ENCODE measurements around the gene ICOSLG. TPM values are rescaled to one million over a fixed set of nuclear protein-coding genes. Genes with fewer than 3 reads are reported as not detected.
"Not testable (repeated sequence)": the region's sequence is repeated elsewhere in the genome, so short reads cannot be mapped to it uniquely, and the experiment has no call there.

The ICOSLG gene
- total RNA-seq, 1 donor from 2014 or later: 26.4 TPM

DNA sequence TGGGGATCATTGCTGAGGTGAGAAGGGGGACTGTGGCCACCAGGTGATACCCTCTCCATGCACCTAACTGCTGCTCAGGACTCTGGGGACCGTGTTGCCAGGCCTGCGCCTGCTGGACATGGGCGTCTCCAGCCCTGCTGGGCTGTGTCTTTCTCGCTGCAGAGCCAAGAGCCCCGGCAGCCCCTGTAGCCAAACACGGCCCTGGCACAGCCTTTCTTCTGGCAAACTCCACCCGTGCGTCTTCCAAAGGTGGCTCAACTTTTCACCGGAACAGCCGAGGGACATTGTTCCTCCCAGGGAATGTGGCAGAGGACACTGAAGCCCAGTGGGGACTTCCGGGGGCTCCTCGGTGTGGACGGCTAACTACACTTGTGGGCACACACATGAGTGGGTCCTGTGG is 12.6 kb downstream of the ICOSLG start:
- DNase-seq (ENCODE audit: extremely low read depth, low read depth, low spot score): not testable (repeated sequence)

- not testable (repeated sequence) for DNase-seq (ENCODE audit: extremely low read depth, low read depth, low spot score)
These were observed 13.1 kb downstream of the ICOSLG start for GRCh38 chr21:44227614-44228013.

- DNase-seq (ENCODE audit: extremely low read depth, low read depth, low spot score): not testable (repeated sequence)
These were observed 15.1 kb downstream of the ICOSLG start for GRCh38 chr21:44225605-44226004.

DNA sequence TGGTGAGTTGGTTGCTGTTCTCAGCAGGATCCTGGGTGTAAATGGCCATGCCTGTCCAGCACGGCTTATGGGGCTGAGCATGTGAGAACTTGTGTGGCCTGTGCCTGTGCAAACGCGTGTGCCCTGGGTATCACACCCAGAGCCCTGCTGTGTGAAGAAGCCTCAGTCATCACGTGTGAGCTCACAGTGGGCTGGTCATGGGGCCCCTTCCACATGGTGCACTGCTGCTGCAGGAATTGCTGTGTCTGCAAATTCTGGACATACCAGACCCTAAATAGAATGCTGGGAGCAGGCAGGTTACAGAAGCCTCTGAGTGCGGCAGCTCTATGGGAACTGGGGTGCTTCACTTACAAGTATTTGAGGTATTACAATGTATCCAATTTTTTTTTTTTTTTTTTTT is 17.4 kb downstream of the ICOSLG start:
- not testable (repeated sequence) for DNase-seq (ENCODE audit: extremely low read depth, low read depth, low spot score)

DNA sequence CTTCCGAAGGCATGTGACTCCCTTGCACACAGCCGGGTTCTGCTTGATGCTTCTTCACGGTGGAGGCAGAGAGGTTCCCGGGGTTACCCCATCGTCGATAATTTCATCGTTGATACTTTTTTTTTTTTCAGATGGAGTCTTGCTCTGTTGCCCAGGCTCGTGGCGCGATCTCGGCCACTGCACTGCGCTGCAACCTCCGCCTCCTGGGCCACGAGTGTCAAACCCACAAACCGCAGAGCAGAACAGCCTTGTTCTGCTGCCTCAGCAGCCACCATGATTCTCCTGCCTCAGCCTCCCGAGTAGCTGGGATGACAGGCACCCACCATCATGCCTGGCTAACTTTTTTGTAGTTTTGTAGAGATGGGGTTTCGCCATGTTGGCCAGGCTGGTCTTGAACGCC is 20.1 kb downstream of the ICOSLG start:
- DNase-seq (ENCODE audit: extremely low read depth, low read depth, low spot score): not testable (repeated sequence)

GRCh38 chr21:44218461-44218860 is 22.3 kb downstream of the ICOSLG start:
- DNase-seq (ENCODE audit: extremely low read depth, low read depth, low spot score): not testable (repeated sequence)

DNA sequence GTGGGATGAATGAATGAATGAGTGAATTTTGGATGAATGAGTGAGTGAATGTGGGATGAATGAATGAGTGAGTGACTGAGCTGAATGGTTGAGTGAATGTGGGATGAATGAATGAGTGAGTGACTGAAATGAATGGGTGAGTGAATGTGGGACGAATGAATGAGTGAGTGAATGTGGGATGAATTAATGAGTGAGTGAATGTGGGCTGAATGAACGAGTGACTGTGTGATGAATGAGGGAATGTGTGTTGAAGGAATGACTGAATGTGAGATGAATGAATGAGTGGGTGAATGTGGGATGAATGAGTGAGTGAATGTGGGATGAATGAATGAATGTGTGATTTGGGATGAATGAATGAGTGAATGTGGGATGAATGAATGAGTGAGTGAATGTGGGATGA is 28.8 kb downstream of the ICOSLG start:
- DNase-seq (ENCODE audit: extremely low read depth, low read depth, low spot score): not testable (repeated sequence)

DNA sequence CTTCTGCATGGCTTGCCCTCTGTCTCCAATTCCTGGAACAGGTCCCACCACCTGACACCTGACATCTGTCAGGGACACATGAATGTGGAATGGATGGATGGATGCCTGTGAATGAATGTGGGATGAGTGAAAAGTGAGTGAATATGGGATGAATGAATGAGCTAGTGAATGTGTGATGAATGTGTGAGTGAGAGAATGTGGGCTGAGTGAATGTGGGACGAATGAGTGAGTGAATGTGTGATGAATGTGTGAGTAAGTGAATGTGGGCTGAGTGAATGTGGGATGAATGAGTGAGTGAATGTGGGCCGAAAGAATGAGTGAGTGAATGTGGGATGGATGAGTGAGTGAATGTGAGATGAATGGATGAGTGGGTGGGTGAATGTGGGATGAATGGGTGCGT is 29.2 kb downstream of the ICOSLG start:
- DNase-seq (ENCODE audit: extremely low read depth, low read depth, low spot score): not testable (repeated sequence)

DNA sequence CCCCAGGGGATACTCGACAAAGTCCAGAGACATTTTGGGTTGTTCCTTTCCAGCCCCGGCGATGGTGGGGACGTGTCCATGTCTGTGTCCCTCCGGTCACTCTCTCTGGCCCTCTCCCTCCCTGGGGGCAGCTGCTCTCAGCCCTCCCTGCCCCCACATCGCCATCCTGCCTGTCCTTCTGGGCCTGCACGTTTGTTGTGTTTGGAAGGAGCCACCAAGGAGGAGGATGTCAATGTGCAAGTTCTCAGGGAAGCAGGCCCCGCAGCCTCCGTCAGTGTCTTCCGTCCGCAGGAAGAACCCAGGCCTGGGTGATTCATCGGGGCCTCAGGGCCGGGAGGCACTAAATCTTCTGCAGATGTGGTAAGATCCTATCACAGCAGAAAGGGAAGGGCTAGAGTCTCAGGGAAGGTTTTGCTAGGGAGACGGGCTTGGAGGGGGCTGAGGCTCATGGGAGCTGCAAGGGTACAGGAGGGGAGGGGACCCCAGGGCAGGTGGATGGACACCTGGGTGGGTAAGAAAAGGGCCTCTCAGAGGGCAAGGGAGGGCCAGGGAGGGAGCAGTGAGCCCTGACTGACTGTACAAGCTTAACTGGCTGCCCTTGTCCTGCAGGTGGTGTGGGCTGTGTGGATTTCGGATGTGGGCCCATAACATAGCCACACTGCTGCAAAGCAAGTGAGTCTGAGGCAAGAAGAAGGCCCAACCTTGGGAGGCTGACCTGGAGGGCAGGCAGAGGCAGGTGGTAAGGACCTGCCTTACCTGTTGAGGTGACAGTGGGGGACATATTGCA is 32.7 kb downstream of the ICOSLG start:
- DNase-seq (ENCODE audit: extremely low read depth, low read depth, low spot score): not testable (repeated sequence)

DNA sequence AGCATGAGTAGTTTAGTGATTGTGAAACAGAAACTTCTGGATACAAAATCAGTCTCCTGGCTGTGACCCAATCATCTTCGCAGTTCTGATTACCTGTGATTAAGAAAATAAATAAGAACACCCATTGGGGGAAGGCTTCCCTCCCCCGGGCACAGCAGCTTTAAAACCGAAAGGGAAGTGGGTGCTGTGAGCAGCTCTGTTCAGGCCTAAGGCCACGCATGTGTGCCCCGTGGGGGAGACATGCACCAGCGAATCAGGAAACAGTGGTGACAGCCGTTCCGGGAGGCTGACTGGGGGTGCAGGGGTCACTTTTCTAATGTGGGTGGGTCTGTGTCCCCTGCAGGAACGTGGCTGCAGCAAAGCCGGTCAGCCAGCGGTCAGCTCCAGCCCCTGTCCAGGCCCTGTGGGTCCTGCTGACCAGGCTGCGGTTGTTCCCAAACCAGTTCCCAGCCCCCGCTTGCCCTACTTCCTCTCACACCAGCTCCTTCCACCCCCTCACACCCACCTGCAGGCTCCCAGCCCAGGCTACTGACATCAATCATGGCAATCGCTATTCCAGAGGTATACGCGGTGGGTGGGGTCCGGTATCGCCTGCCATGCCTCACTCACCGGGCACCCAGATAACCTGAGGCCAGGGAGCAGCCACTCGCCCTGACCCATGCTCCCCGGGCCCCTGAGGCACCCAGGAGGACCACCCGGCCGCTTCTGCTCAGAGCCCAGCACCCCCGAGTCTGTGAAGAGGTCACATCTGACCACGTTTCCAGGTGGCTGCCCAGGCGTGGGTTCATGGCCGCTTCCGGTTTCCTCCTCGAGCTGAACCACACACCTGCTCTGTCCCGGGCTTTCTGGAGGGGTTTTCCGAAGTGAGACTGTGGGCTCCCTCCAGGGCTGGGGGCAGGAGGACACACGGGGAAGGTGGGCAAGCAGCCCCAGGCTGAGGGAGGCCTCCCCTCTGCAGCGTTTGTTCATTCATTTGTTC is 33.8 kb downstream of the ICOSLG start:
- not testable (repeated sequence) for DNase-seq (ENCODE audit: extremely low read depth, low read depth, low spot score)

GRCh38 chr21:44206187-44206586 is 34.6 kb downstream of the ICOSLG start:
- DNase-seq (ENCODE audit: extremely low read depth, low read depth, low spot score): not testable (repeated sequence)

GRCh38 chr21:44202590-44203299 is 38.0 kb downstream of the ICOSLG start:
- DNase-seq (ENCODE audit: extremely low read depth, low read depth, low spot score): not testable (repeated sequence)

GRCh38 chr21:44199997-44200396 is 40.7 kb downstream of the ICOSLG start:
- not testable (repeated sequence) for DNase-seq (ENCODE audit: extremely low read depth, low read depth, low spot score)

DNA sequence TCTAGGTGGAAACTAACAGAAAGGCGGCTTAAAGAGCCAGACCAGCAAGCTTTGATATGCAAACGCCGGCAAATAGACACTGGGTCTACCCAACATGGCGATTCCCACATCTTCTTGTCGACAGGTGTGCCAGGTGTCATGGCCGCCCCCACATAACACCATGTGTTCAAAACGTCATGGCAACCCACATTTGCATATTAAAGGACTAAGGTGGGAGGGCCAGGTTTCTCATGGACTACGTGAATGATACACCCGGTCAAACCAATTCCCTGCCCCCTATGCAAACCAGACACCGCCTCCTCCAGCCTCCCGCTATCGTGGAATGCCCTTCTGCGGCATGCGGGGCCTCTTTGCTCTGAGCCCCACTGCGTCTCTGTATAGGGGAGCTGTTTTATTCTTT is 41.3 kb downstream of the ICOSLG start:
- no peak for DNase-seq (ENCODE audit: extremely low read depth, low read depth, low spot score)

- DNase-seq (ENCODE audit: extremely low read depth, low read depth, low spot score): not testable (repeated sequence)
These were observed 43.6 kb downstream of the ICOSLG start for GRCh38 chr21:44197156-44197516.

DNA sequence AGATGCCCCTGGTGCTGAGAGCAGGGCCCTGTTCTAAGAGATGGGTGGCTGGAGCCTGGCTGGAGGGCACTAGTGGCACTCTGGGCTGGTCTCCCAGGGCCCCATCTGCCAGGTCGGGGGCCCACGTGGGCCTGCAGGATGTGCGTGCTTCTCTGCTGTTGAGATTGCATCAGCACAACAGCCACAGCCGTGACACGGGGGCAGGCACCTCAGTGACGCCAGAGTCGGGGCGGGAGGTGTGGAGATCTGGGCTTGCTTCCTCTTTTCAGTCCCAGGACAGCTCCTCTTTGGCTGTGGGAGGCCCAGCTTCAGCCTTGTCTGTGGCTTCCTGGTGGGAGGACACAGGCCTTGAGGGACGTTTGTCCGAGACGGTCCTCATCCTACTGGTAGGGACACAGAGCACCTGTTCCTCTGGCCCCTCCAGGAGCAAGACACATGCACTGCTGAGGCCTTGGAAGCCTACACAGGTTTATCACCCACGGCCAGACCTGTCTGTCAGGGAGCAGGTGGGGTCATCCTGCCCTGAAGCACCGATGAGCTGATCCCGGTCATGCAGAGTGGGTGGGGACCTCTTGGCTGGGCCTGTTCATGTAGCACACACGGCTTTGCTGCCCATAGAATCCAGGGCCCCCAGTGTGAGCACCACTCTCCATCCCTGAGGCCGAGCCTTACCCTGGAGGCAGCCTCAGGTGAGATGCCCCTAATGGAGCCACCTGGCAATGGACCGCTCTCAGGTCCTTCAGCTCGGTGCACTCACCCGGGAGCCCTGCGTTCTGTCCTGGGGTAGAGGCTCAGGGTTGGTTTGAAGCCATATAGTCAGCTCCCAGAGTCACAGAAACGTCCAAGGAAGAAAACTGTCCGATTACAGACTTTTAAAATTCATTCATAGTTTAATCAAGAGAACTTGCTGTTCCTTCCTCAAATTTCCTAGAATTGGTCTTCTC is 44.3 kb downstream of the ICOSLG start:
- not testable (repeated sequence) for DNase-seq (ENCODE audit: extremely low read depth, low read depth, low spot score)

- not testable (repeated sequence) for DNase-seq (ENCODE audit: extremely low read depth, low read depth, low spot score)
These were observed 45.9 kb downstream of the ICOSLG start for GRCh38 chr21:44194888-44195287.

GRCh38 chr21:44194451-44194850 is 46.3 kb downstream of the ICOSLG start:
- DNase-seq (ENCODE audit: extremely low read depth, low read depth, low spot score): not testable (repeated sequence)

DNA sequence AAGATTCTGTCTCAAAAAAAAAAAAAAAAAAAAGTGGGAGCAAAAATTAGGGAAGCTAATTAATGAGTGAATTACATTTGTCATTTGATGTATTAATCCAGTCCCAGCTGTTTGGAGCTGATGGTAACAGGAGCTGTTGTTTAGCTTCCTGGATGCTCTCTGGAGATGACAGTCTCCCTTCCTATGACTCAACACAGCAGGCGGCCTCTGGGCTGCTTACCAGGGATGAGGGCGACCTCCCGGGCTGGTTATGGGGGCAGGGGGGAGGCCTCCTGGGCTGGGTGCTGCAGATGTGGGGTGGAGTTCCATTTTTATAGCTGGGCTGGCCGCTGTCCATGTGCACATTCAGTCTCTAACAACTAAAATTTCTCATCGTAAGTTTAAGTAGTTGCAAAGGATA is 47.6 kb downstream of the ICOSLG start:
- not testable (repeated sequence) for DNase-seq (ENCODE audit: extremely low read depth, low read depth, low spot score)
